ENCODE results near the gene EIF5AL1. TPM values are rescaled to one million over a fixed set of nuclear protein-coding genes. Genes with fewer than 3 reads are reported as not detected.

The EIF5AL1 gene
- total RNA-seq, 2 donors from 2014 or later, result 0.22 to 0.62 TPM

GRCh38 chr10:79483948-79484347 is 28.4 kb upstream of the EIF5AL1 start:
- Mint-ChIP-seq H3K9me3 (no peaks in the 10 kb centered on the region), H3K4me1 (no peaks in the 10 kb centered on the region), H3K36me3 (ENCODE audit: low read depth) (no peaks in the 10 kb centered on the region), H3K4me3 (no peak overlapping the region), H3K27ac (no peak overlapping the region), H3K27me3 (ENCODE audit: insufficient read depth) (peaks cover 2% of the 10 kb centered on the region)
- H3K27ac ChIP-seq (ENCODE audit: low read depth, low read length), result no peak overlapping the region
- no peak for DNase-seq
- no peaks in the 10 kb centered on the region for H3K27me3 ChIP-seq (ENCODE audit: control insufficient read depth, insufficient read depth, low read length, poor library complexity, severe bottlenecking)
- no peaks in the 10 kb centered on the region for H3K4me1 ChIP-seq (ENCODE audit: control insufficient read depth, insufficient read depth, low read length)
- TF ChIP-seq CTCF (conservative IDR thresholded peaks at IDR 0.05), result no peak
- no peak overlapping the region for H3K9ac ChIP-seq (ENCODE audit: extremely low read depth, low read length, poor library complexity, severe bottlenecking)
- no peaks in the 10 kb centered on the region for H3K9me3 ChIP-seq (ENCODE audit: control insufficient read depth, low read length)
- no peaks in the 10 kb centered on the region for H3K36me3 ChIP-seq (ENCODE audit: control insufficient read depth, insufficient read depth, low read length)
- 92 to 100% methylated on average over 1 to 2 of the region's 2 CpGs for WGBS, 2 experiments (ENCODE audit: insufficient coverage in 1 of 2, insufficient read length in 1 of 2)
- no peak overlapping the region for H3K4me3 ChIP-seq (ENCODE audit: low read length)

- Mint-ChIP-seq H3K4me1 (no peaks in the 10 kb centered on the region), H3K27ac (no peak overlapping the region), H3K4me3 (no peak overlapping the region), H3K27me3 (ENCODE audit: insufficient read depth) (peaks cover 2% of the 10 kb centered on the region), H3K36me3 (ENCODE audit: low read depth) (no peaks in the 10 kb centered on the region), H3K9me3 (no peaks in the 10 kb centered on the region)
- H3K36me3 ChIP-seq (ENCODE audit: control insufficient read depth, insufficient read depth, low read length), result no peaks in the 10 kb centered on the region
- H3K9me3 ChIP-seq (ENCODE audit: control insufficient read depth, low read length), result no peaks in the 10 kb centered on the region
- no peak for DNase-seq
- no peaks in the 10 kb centered on the region for H3K4me1 ChIP-seq (ENCODE audit: control insufficient read depth, insufficient read depth, low read length)
- WGBS, 2 experiments (ENCODE audit: insufficient coverage in 1 of 2, insufficient read length in 1 of 2), result 90 to 92% methylated on average over 2 to 6 of the region's 6 CpGs
- H3K4me3 ChIP-seq (ENCODE audit: low read length), result no peak overlapping the region
- no peak for TF ChIP-seq CTCF (conservative IDR thresholded peaks at IDR 0.05)
- H3K27me3 ChIP-seq (ENCODE audit: control insufficient read depth, insufficient read depth, low read length, poor library complexity, severe bottlenecking), result no peaks in the 10 kb centered on the region
- no peak overlapping the region for H3K9ac ChIP-seq (ENCODE audit: extremely low read depth, low read length, poor library complexity, severe bottlenecking)
- no peak overlapping the region for H3K27ac ChIP-seq (ENCODE audit: low read depth, low read length)
These were observed 27.9 kb upstream of the EIF5AL1 start for GRCh38 chr10:79484476-79484875.

- H3K4me3 ChIP-seq (ENCODE audit: low read length), result no peak overlapping the region
- H3K4me1 ChIP-seq (ENCODE audit: control insufficient read depth, insufficient read depth, low read length), result no peaks in the 10 kb centered on the region
- Mint-ChIP-seq H3K9me3 (no peaks in the 10 kb centered on the region), H3K36me3 (ENCODE audit: low read depth) (no peaks in the 10 kb centered on the region), H3K27me3 (ENCODE audit: insufficient read depth) (no peaks in the 10 kb centered on the region), H3K4me3 (no peak overlapping the region), H3K4me1 (peaks cover 1% of the 10 kb centered on the region), H3K27ac (no peak overlapping the region)
- H3K27ac ChIP-seq (ENCODE audit: low read depth, low read length), result no peak overlapping the region
- WGBS, 2 experiments (ENCODE audit: insufficient coverage in 1 of 2, insufficient read length in 1 of 2), result 37 to 58% methylated on average over 4 to 10 of the region's 10 CpGs
- no peaks in the 10 kb centered on the region for H3K27me3 ChIP-seq (ENCODE audit: control insufficient read depth, insufficient read depth, low read length, poor library complexity, severe bottlenecking)
- no peaks in the 10 kb centered on the region for H3K9me3 ChIP-seq (ENCODE audit: control insufficient read depth, low read length)
- no peak overlapping the region for H3K9ac ChIP-seq (ENCODE audit: extremely low read depth, low read length, poor library complexity, severe bottlenecking)
- no peaks in the 10 kb centered on the region for H3K36me3 ChIP-seq (ENCODE audit: control insufficient read depth, insufficient read depth, low read length)
- TF ChIP-seq CTCF (conservative IDR thresholded peaks at IDR 0.05), result peak; percentile 93
- DNase-seq, result peak; percentile 96
These were observed 24.8 kb upstream of the EIF5AL1 start for GRCh38 chr10:79487296-79488194.

Measured in endodermal cell (in vitro differentiated cells).